HG03565 (cell line): ENCODE results near the gene TP53BP1.

ENCODE experiments used
- ATAC-seq: cut with Tn5 transposase; IDR thresholded peaks from one replicate; pipeline ENCODE4 v1.9.1; 2021; ENCODE audit warnings: mild to moderate bottlenecking, moderate library complexity; ENCODE audit not compliant: unreplicated experiment

Gene TP53BP1

DNA sequence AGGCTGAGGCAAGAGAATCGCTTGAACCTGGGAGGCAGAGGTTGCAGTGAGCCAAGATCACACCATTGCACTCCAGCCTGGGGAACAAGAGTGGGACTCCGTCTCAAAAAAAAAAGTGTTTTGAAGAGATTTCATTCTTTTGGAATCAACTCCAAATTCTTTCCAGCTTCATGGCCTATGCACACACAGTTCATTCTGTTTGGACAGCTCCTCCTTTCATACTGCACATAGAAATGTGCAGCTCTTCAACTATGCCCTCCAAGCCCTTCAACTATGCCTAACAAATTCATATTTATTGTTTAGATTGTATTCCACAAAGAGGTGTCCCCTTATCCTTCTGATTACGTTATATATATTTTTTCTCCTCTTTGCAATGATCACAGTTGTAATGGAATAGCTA is 4.2 kb downstream of the TP53BP1 start:
- ATAC-seq: no peak

DNA sequence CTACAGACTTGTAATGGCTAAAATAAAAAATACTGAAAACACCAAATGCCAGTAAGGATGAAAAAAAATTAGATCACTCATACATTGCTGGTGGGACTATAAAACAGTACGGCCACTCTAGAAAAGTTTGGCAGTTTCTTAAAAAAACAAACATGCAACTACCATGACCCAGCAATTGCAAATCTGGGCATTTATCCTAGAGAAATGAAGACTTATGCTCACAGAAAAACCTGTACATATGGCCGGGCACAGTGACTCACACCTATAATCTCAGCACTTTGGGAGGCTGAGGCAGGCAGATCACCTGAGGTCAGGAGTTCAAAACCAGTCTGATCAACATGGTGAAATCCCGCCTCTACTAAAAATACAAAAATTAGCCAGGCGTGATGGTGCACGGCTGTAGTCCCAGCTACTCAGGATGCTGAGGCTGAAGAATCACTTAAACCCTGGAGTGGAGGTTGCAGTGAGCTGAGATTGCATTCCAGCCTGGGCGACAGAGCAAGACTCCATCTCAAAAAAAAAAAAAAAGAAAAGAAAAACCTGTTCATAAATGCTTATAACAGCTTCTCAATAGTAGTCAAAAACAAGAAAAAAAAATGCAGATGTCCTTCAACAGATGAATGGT is 5.6 kb downstream of the TP53BP1 start:
- no peak for ATAC-seq

DNA sequence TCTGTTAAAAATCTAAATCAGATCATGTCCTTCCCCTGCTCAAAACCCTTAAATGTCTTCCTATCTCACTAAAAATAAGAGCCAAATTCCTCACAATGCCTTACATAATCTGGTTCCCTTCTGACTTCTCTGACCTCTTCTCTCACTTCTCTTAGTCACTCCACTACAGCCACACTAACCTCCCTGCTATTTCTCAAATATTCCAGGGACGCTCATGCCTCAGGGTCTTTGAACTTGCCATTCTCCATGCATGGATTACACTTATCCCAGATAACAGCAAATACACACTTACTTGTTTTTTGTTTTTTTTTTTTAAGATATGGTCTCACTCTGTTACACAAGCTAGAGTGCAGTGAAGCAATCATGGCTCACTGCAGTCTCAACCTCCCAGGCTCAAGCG is 8.5 kb downstream of the TP53BP1 start:
- no peak for ATAC-seq

- ATAC-seq: no peak
Observed at GRCh38 chr15:43483297-43484128, 9.4 kb downstream of the TP53BP1 start.

DNA sequence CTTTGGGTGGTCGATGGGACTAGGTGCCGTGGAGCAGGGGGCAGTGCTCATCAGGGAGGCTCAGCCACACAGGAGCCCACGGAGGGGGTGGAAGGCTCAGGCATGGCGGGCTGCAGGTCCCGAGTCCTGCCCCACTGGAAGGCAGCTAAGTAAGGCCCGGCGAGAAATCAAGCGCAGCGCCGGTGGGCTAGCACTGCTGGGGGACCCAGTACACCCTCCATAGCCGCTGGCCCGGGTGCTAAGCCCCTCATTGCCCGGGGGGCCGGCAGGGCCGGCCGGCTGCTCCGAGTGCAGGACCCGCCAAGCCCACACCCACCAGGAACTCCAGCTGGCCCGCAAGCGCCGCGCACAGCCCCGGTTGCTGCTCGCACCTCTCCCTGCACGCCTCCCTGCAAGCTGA is 19.1 kb downstream of the TP53BP1 start:
- ATAC-seq: no peak

GRCh38 chr15:43471975-43472374 is 21.0 kb downstream of the TP53BP1 start:
- no peak for ATAC-seq

DNA sequence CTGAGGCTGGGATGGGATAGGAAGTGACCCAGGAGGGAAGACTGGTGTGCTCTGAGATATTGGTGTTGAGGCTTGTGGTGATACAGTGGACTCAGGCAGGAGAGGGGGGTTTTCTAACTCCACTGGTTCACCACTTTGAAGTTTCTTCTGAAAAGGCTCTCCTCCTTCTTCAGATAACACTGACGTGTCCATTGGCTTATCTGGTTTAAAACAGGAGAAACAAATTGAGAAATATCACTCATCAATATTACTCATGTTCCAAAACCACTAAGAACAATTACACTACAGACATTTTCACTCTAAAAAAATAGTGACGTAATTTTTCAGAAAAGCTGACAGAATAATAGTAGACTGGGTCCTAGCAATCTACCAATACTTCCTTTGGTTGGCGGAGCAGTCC is 23.1 kb downstream of the TP53BP1 start:
- ATAC-seq: no peak

DNA sequence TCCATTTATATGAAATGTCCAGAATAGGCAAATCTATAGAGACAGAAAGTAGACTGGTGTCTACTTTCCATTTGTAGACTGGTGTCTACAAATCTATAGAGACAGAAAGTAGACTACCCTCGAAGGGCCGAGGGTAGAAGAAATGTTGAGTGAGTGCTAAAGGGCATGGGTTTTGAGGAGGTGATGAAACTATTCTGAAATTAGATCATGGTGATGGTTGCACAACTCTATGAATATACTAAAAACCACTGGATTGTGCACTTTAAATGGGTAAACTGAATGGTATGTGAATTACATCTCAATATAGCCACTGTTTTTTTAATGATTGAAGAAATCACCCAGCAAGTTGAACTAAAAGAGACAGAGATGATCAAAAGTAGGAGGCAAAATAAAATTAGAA is 27.9 kb downstream of the TP53BP1 start:
- no peak for ATAC-seq

DNA sequence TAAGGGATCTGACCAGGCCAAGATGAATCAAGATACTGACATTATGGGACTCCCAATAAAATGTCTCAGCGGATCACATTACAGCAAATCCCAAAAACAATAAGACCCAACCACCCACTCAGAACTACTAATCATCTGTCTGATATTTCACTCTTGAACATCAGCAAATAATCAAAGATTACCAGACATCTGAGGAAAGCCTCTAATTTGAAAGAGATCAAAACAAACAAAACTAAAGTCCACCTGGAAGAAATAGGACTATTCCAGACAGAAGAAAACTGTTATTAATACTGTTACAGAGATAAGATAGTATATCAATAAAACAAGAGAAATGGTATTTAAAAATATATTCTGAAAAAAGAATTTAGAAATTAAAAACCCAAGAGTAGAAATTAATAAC is 29.0 kb downstream of the TP53BP1 start:
- no peak for ATAC-seq

GRCh38 chr15:43463507-43463906 is 29.4 kb downstream of the TP53BP1 start:
- no peak for ATAC-seq

GRCh38 chr15:43449981-43450380 is 43.0 kb downstream of the TP53BP1 start:
- ATAC-seq: no peak

DNA sequence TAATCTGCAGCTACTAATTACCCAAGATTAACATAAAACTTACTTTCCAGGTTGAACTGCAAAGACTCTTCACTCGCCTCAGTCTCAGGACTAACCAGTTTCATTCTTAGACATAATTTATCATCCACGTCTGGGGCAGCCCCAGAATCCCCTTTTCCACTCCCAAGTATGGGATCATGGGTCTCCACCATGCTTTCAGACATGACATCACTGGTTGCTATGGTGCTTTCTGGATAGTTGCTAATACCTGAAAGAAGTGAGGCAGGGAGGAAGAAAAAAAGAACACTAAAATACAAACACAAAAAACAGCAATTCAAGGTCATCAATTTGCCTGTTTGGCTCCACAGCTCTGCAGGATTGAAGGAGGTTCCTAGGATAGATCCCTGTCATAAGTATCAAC is 46.6 kb downstream of the TP53BP1 start:
- ATAC-seq: no peak

DNA sequence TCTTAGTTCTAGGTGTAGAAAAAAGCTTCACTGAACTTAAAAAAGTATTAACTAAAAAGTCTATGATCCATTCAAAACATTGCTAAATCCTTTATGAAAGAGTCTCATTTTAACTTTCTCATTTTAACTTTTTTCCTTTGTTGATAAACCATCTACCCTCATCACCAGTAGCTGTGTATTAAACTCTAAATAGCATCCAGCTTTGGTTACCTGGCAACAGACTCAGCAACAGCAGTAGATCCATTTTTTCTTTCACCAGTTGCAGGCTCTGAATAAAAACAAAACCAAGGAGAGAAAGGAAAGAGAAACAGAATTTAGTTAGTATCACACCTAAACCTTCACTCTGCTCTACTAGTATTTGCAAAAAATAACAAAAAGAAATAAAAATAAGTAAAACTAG is 51.6 kb downstream of the TP53BP1 start:
- ATAC-seq: no peak

GRCh38 chr15:43440721-43441281 is 52.2 kb downstream of the TP53BP1 start:
- no peak for ATAC-seq

DNA sequence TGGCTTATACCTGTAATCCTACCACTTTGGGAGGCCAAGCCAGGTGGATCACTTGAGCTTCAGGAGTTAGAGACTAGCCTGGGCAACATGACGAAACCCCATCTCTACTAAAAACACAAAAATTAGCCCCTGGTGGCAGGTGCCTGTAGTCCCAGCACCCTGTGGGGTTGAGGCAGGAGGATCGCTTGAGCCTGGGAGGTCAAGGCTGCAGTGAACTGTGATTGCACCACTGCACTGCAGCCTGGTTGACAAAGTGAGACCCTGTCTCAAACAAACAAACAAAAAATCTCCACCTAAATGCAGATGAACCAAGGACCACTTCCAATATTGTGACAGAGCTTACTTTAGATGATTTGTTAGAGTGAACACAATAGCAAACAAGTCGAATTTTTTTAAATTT is 53.7 kb downstream of the TP53BP1 start:
- no peak for ATAC-seq

- no peak for ATAC-seq
Observed at GRCh38 chr15:43436395-43436794, 56.6 kb downstream of the TP53BP1 start.

DNA sequence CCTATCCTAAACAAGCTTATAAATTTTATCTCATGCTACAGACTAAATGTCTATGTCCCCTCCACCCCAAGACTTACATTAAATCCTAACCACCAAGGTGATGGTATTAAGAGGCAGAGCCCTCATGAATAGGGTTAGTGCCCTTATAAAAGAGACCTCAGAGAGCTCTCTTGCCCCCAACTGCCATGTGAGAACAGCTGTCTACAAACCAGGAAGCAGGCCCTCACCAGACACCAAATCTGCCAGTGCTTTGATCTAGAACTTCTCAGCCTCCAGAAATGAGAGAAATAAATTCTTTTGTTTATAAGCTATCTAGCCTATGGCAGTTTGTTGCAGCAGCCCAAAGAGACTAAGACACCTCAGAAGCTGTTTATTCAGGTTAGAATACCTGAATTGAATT is 58.5 kb downstream of the TP53BP1 start:
- no peak for ATAC-seq

- ATAC-seq: no peak
Observed at GRCh38 chr15:43433661-43434303, 59.2 kb downstream of the TP53BP1 start.

DNA sequence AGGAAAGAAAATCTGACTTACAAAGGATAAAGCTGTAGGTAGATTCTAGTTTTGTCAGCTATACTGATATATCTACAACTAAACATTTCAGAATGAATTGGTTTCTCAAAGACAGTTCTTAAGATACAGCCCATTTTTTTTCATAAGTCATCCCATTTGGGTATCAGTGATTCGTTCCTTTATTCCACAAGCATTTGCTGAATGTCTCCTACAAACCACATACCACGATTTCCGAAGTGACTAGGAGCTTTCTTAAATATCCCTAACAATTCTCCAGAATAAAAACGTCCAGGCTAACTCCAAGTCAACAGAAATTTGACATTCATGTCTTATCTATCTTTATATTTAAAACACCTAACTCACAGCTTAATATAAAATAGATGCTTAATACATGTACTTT is 59.8 kb downstream of the TP53BP1 start:
- ATAC-seq: no peak

DNA sequence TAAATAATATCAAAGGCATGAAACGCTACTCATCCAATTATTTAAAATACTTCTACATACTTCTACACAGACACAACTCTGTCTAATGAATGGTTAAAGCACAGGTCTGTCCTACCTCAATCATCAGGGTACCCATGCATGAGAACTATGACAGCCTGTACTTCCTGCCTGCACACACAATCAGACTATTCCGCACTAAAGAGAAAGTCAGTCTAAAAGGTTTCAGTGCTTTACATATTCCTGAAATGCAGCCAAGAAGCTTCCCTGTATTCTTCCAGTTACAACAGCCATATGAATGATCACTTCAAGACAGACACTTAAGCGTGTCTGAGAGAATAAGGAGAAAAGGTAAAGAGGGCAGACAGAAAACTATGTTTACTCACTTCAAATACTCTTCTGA is 63.3 kb downstream of the TP53BP1 start:
- no peak for ATAC-seq

GRCh38 chr15:43423793-43424192 is 69.2 kb downstream of the TP53BP1 start:
- no peak for ATAC-seq

- ATAC-seq: no peak
Observed at GRCh38 chr15:43420876-43421275, 72.1 kb downstream of the TP53BP1 start.
